GM18867 (cell line): ENCODE results near the gene EVI2B.
"Not testable (repeated sequence)": the region's sequence is repeated elsewhere in the genome, so short reads cannot be mapped to it uniquely, and the experiment has no call there.

Experiments
- ATAC-seq: cut with Tn5 transposase; IDR thresholded peaks from one replicate; pipeline ENCODE4 v1.9.1; 2021; ENCODE audit warnings: mild to moderate bottlenecking, moderate library complexity; ENCODE audit not compliant: unreplicated experiment

EVI2B gene, protein sequence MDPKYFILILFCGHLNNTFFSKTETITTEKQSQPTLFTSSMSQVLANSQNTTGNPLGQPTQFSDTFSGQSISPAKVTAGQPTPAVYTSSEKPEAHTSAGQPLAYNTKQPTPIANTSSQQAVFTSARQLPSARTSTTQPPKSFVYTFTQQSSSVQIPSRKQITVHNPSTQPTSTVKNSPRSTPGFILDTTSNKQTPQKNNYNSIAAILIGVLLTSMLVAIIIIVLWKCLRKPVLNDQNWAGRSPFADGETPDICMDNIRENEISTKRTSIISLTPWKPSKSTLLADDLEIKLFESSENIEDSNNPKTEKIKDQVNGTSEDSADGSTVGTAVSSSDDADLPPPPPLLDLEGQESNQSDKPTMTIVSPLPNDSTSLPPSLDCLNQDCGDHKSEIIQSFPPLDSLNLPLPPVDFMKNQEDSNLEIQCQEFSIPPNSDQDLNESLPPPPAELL

DNA sequence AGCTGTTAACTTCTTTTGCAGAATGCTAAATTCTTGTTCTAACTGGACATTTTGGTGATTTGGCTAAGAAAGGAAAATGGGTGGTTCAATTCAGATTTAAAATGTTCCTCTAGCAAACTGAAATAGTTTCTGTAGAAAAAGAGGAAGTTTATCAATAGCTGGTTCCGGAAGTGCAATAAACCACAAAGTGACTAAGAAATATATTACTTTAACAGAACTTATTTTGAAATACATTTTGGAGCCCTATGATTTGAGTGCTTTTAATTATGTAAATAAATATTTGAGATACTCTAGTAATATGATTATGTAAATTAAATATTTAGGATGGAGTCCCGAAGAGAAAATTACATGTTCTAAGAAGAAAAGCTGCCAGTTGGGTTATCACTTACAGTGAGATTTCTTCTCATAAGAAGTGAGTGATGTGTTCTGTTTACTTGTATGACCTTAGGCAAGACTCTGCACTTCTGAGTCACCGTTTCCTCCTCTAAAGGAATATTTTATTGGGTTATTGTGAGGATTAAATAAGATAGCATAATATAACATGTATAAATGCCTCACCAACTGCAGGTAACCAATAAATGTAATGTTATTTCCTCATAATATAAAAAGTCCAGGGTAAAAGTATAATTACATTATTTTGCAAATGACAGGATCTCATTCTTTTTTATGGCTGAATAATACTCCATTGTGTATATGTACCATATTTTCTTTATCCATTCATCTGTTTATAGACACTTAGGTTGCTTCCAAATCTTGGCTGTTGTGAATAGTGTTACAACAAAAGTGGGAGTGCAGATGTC, at the start of gene EVI2B:
EVI2B (minus strand) TSS at position 73 of the 800 bp plus-strand sequence. CDS start 8,445 bp downstream, outside the sequence.
- ATAC-seq = peak; percentile 36

DNA sequence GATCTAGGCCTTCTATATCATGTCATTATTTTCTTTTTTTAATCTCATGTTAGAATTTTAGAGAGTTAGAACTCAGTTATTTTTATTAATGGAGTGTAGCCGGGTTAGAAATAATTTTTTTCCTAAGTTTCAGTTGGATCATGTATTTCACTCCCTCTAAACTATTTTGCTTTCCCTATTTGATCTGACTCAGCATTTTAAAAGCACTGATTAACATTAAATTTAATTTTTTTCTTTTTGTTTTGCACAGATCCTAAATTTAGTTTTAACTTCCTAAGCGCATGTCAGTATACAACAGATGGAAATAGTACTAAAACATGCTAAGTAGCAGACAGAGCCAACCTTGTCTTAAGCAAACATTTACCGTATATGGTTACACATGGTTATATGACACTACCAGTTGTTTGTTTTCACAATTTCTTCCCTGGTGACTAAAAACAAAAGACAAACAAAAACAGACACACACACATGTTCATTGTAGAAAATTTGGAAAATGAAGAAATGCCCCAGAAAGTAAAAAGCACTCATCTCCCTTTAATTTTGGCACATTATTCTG, 44.1 kb upstream of the EVI2B start:
- ATAC-seq = no peak

DNA sequence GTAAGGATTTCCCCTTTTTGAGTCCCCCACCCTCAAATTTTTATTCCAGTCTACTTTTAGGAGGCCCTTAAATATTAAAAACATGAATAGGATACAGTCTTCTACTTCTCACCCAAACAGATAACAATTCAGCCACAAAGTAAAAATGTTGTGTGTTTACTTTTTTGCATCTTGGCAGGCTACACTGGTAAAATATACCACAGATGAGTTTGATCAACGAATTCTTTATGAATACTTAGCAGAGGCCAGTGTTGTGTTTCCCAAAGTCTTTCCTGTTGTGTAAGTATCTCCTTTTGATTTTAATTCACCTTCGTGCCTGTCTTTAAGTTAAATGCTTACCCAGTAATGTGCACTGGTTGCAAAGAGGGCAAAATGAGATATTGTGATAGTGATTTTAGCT, 43.2 kb upstream of the EVI2B start:
- ATAC-seq = no peak

DNA sequence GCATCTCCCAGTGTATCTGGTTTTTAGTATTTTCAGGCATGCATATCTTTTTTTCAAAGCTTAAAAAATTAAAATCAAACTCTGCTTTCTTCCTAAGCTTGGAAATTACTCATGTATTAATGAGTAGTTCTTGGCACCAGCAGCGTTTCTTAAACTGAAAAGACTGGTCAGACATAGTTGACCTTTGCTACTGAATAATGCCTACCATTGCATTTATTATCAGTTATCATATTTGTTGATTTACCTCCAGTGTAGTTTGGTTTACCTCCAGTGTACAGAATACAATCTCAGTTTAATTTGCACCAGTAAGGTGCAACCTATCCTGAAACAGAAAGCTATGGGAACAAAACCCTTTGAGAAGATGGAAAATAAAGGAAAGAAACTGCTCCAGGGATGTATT, 42.1 kb upstream of the EVI2B start:
- no peak for ATAC-seq

DNA sequence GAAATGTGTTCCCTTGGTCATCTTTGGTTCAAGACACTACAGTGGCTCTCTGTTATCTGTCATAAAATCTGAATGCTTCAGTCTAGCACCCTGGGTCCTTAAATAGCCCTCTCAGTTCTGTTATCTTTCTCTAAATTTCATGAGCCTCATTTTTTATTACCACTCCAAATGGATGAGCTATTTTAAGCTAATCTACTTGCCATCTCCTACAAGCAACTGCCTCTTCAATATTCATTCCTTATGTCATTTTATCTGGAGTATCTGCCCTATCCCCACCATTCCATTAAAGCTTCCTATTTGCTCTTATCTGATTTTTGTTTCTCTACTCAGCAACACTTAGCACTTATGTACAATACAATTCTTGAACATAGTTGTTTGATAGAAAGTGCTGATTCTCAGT, 35.6 kb upstream of the EVI2B start:
- no peak for ATAC-seq

- ATAC-seq = not testable (repeated sequence)
These were observed 31.4 kb upstream of the EVI2B start for GRCh38 chr17:31345191-31345747.

- no peak for ATAC-seq
These were observed 26.2 kb upstream of the EVI2B start for GRCh38 chr17:31339906-31340661.

- no peak for ATAC-seq
These were observed 15.4 kb upstream of the EVI2B start for GRCh38 chr17:31329221-31329620.

GRCh38 chr17:31328160-31328535, 14.3 kb upstream of the EVI2B start:
- no peak for ATAC-seq

DNA sequence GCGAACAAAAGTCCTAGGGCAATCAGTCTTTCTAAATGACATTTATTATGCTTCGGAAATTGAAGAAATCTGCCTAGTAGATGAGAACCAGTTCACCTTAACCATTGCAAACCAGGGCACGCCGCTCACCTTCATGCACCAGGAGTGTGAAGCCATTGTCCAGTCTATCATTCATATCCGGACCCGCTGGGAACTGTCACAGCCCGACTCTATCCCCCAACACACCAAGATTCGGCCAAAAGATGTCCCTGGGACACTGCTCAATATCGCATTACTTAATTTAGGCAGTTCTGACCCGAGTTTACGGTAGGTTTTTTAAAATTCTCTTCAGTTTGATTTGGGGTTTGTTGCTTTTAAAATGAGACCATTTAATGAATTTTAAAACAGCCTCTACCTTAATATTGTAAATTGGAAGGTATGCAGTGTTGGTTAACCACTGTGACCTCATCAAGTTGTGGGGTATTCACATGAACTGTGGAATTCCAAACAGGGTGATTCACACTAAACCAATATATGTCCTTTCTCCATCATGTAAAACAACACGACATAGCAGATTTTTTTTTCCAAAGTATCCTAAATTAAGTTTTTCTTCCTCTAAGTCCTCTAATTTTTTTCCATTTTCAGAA, 13.8 kb upstream of the EVI2B start:
- ATAC-seq = no peak

DNA sequence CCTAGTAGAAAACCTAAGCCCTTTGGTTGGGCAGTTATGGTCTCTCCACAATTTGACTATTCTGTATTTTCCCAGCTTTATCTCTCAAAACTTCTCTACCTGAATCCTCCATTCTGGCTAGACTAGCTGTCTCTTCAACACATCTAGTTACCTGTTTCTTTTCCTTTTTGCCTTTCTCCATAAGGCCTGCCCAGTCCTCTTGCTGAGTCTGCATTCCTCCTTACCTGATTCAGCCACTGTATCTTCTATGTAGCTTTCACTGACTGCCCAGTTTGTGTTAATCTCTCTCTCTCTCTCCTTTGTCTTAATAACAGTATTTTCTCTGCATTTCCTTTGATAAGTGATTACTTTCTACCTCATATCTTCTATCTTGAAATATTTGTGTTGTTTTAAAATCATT, 9.7 kb upstream of the EVI2B start:
- no peak for ATAC-seq

GRCh38 chr17:31321966-31322365, 8.1 kb upstream of the EVI2B start:
- no peak for ATAC-seq

DNA sequence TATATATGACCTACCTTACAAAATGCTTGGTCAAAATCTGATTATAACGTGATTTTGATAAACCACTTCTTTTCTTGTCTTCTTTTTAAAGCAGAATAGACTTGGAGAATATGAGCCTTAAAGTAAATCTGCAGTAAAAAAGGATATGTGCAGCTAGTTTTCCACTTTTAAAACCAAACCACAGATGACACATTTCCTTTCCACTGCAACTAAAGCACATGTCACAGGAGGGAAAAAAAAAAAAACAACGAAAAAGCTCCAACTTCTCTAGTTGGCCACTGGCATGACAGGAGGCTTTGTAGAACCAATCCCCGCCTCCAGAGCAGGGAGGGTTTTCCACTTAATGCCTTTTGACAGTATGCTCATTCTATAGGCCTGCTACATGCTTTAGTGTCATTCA, 7.6 kb upstream of the EVI2B start, which contains the start of gene EVI2A:
EVI2A (minus strand) TSS at position 142 of the 400 bp plus-strand sequence. CDS start 2,609 bp downstream, outside the sequence.
- ATAC-seq = peak; percentile 39

GRCh38 chr17:31320791-31321190, 6.9 kb upstream of the EVI2B start:
- no peak for ATAC-seq

DNA sequence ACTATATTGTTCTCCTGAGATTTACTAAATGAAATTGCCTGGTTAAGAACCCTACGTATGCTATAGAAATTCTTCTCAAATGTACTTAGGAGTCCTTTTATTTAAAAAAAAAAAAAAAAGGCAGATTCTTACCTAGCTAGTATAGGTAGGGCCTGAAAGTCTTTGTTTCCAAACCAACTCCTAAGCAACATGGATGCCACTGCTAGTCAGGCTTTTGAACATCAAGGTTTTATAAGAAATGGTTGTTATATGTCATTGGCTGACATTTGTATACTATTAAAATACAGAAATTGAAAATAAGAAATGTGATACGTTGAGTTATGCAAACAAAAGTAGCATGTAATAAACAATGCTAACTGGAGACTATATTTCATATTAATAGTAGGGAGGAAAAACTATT, 6.4 kb upstream of the EVI2B start:
- ATAC-seq = no peak

GRCh38 chr17:31318851-31319661, 5.2 kb upstream of the EVI2B start:
- peak; percentile 39 for ATAC-seq

DNA sequence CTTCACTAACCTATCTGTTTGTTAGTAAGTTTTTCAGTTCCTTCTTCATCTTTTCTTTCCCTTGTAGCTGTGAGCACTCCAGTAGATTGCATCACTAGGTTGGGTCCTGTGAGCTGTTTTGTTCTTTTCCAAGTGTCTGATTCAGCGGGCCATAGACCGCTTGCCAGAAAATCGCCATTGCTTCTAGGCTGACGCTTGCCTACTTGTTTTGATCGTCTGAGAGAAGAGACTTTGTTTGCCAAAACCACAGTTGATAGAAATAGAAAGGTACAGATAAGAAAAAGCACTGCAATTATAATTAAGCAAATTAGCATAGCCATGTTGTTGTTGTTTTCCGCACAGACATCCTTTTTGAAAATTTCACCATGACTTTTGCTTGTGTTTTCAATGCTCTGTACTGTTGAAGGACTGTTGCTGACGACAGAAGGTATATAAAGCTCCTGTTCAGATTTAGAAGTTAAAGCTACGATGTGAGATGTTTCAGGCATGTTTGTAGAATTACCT, 4.5 kb upstream of the EVI2B start:
- peak; percentile 30 for ATAC-seq

- ATAC-seq = no peak
These were observed 887 bp upstream of the EVI2B start for GRCh38 chr17:31314782-31315100.

GRCh38 chr17:31312223-31312622, 1.6 kb downstream of the EVI2B start:
- ATAC-seq = not testable (repeated sequence)
